Hepatocyte (in vitro differentiated cells): ENCODE results near the gene SERINC5.
"Not testable (repeated sequence)": the region's sequence is repeated elsewhere in the genome, so short reads cannot be mapped to it uniquely, and the experiment has no call there.

Source experiments
- EZH2 ChIP-seq: fragments of 200-600 bp; sonication (generic); IDR thresholded peaks from 2 replicates; pipeline ENCODE4 v1.6.1; 2016; ENCODE audit warnings: antibody characterized with exemption, mild to moderate bottlenecking, borderline replicate concordance
- EZH2phosphoT487 ChIP-seq: fragments of 200-600 bp; sonication (generic); IDR thresholded peaks from one replicate; pipeline ENCODE4 v1.6.1; 2018; ENCODE audit warnings: antibody characterized with exemption, mild to moderate bottlenecking, low read depth, moderate library complexity; ENCODE audit not compliant: unreplicated experiment, severe bottlenecking
- TF ChIP-seq, protein P1 (sequence below): fragments of 200-600 bp; sonication (generic); IDR thresholded peaks from 2 replicates; pipeline ENCODE4 v1.5.1; 2016; ENCODE audit warnings: antibody characterized with exemption, mild to moderate bottlenecking; ENCODE audit not compliant: poor library complexity

- TF ChIP-seq, protein P1, sequence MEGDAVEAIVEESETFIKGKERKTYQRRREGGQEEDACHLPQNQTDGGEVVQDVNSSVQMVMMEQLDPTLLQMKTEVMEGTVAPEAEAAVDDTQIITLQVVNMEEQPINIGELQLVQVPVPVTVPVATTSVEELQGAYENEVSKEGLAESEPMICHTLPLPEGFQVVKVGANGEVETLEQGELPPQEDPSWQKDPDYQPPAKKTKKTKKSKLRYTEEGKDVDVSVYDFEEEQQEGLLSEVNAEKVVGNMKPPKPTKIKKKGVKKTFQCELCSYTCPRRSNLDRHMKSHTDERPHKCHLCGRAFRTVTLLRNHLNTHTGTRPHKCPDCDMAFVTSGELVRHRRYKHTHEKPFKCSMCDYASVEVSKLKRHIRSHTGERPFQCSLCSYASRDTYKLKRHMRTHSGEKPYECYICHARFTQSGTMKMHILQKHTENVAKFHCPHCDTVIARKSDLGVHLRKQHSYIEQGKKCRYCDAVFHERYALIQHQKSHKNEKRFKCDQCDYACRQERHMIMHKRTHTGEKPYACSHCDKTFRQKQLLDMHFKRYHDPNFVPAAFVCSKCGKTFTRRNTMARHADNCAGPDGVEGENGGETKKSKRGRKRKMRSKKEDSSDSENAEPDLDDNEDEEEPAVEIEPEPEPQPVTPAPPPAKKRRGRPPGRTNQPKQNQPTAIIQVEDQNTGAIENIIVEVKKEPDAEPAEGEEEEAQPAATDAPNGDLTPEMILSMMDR = not testable (repeated sequence)
- TF ChIP-seq EZH2, EZH2phosphoT487: not testable (repeated sequence)
These were observed 45.5 kb upstream of the SERINC5 start for GRCh38 chr5:80301342-80301741.
